HG02885 (cell line): ENCODE measurements around the gene C2.
A peak's percentile ranks its signal among the peaks of the same experiment; 100 is the strongest.

Source experiments
- ATAC-seq: cut with Tn5 transposase; IDR thresholded peaks from one replicate; pipeline ENCODE4 v1.9.1; 2021; ENCODE audit warnings: mild to moderate bottlenecking; ENCODE audit not compliant: unreplicated experiment, poor library complexity

The C2 gene

DNA sequence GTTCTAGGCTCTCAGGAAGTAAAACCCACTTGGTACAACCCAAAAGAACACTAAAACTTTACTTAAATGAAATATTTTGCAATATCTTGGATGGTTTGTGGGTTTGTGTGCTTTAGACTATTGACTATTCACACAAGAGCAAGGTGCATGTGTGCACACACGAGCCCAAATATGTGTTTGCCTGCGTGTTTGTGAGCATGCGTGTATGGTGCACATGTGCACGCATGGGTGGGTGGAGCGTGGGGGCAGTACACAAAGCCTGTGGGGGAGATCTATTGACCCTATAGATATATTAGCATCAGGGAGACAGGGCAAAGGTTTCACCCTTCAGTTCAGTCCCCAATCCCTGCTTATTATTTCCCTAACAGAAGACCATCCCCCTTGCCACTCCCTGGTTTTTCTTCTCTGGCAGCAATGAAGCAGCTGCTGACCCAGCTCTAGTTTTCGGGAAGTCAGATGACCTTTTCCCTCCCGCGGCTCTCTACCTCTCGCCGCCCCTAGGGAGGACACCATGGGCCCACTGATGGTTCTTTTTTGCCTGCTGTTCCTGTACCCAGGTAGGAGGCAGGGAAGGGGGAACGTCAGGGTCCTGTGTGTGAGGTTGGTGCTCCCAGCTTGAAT lies at the start of gene C2:
Gene C2, plus strand, starts transcription at position 476 of the 621 bp plus-strand sequence. Its CDS starts 36 bp downstream, at position 512.
- no peak for ATAC-seq

DNA sequence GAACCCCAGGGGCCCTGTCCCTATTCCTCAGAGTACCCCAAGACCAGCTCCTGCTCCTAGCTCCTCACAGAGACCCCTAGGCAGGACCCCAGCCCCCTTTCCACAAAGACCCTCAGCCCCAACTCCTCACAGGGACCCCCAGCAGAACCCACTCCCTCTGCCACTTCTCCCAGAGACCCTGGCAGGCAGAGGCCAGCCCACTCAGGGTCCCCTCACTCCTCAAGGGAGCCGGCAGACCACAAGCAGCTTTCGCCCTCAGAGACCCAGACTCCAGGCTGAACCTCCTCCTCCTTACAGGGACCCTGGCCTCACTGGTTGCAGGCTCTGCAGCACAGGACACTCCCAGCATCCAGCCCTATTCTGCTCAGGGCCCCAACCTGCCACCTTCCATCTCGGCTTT lies 49.3 kb upstream of the C2 start:
- ATAC-seq = no peak

DNA sequence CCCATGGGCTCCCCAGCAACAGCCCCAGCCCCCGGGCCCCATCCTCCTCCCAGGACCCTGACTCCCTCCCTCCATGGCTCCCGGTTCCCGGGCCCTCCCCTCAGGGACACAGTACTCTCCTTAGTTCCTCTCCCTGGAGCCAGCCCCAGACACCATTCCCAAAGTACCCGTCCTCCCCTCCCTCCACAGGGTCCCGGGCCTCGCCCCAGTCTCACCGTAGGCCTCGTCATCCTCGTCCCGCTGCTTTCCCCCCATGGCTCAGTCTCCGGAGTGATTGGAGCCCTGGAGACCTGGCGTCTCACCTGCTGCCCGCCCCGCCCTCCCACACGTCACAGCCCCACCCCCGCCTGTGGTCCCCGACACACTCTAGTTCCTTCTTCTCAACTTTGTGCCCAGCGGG lies 48.8 kb upstream of the C2 start, which contains the start of gene SLC44A4:
Gene SLC44A4, minus strand, starts transcription at position 272 of the 400 bp plus-strand sequence. Its CDS starts 17 bp downstream, at position 255.
- no peak for ATAC-seq

DNA sequence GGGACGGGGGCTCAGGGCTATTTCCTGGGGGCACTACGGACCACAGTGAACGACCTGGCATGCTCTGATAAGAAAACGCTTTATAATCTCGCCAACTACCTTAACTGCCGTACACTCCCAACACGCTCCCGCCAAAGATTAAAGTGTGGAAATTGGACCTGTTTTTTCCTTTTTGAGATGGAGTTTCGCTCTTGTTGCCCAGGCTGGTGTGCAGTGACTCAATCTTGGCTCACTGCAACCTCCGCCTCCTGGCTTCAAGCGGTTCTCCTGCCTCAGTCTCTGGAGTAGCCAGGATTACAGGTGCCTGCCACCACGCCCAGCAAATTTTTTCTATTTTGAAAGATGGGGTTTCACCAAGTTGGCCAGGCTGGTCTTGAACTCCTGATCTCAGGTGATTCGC lies 48.4 kb upstream of the C2 start:
- ATAC-seq = no peak

DNA sequence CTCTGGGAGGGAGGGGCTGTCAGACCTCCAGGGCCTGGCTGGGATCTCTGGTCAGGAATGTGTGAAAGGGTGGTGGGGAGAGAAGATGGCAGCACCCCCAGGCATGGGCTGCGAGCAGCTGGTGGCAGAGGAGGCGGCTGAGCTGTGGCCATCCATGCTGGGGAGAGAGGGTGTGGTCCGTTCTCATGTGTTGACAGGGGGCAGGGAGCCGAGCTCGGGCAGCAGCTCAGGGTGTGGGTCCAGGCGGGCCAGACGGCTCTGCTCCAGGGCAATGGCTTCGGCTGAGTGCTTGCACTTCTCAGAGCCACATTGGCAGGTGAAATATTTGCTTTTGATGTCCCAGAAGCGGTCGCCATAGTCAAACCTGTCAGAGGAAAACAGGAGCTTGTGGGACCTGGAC lies 47.6 kb upstream of the C2 start:
- no peak for ATAC-seq

DNA sequence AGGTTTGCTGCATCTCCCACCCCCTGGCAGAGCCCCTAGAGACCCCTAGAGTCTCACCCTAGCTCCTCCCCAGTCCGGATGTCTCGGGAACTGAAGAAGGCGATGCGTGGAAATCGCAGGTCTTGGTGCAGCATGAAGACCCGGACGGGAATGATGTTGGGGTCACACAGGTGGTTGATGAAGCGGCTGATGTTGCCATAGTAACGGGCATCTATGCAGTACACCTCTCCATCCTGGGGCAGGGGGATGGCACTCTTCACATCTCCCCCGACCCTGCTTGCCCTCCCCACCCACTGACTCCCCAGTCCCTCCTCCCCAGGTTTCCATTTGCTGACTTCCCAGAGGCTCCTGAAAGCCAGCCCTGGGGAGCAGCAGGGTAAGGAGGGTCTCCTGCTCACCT lies 46.9 kb upstream of the C2 start:
- no peak for ATAC-seq

DNA sequence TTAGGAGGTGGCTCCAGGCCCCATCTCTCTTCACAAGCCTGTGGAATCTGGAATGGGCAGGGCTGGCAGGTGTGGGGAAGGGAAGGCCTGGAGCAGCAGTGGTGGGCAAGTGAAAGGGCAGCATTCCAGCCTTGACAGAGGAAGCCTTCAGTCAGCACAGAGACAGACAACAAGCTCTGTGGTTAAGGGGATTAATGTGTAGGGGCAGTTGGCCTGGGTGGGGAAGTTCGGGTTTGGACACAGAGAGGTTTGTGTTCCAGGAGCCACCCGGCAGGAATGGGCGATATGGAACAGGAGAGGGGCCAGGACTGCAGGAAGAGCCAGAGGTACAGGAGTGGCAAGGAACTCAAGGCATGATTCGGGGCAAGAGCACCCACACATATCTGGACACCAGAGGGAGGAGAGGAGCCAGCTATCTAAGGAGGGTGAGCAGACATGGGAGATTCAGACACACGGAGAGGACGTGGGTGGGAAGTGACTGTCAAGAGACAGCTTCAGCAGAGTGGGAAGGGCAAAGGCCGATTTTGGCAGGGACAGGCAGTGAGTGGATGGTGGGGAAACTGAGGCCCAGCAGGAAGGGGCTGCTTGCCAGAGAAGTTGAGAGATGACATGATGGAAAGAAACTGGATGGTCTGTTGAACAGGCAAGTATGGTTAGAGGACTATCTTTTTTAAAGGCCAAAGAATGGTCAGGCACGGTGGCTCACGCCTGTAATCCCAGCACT lies 46.2 kb upstream of the C2 start:
- ATAC-seq = no peak

DNA sequence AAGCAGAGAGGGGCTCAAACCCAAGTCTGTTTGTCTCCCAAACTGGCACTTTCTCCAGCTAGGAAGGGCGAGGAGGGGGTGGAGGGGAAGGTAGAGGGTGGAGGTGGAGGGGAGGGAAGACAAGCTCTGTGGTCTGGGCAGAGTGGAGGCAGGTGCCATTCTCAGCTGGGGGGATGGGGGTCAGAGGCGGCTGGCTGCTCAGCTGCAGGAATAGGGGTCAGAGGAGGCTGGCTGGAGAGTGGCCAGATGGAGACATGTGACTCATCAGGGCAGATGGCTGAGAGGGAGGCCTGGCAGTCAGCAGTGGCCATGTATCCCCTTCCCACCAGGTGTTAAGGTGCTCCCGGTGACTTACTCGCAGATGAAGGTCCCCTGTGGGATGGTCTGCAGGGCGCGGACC lies 45.2 kb upstream of the C2 start:
- ATAC-seq = no peak

DNA sequence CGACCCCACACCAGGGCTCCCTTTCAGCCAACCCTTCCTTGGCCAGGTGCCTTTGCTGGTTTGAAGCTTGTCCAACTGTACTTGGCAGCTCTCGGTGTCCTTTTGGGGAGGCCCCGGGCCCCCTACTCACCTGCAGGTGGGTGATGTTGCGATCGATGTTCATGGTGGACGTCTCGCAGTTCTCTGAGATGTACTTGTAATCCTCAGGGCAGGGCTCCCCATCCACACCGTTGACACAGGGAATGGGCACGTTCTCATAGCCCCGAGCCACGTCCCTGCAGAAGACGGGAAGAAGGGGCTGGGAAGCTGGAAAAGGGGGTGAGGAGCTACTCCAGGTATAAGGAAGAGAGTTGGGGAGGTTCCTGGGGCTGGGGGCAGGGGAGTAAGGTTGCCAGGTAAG lies 43.8 kb upstream of the C2 start:
- ATAC-seq = no peak

DNA sequence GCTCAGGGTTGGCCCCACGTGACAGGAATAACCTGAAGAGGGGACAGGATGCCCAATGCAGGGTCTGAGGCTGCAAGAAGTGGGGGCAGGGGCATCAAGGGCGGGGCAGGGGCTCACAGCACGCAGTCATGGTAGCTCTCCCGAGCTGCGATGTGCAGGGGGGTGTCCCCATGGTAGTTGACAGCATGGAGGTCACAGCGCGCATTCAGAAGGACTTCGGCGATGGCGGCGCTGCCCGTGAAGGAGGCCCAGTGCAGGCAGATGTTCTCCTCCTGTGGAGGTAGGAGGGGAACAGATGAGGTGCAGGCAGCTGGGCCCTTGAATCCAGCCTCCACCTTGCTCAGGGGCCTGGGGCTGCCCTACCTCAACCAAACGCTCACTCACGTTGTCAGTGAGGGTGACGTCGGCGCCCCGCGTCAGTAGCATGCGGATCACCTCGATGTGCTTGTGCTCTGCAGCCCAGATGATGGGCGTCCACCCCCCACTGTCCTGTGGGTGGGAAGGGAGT lies 42.9 kb upstream of the C2 start:
- no peak for ATAC-seq

DNA sequence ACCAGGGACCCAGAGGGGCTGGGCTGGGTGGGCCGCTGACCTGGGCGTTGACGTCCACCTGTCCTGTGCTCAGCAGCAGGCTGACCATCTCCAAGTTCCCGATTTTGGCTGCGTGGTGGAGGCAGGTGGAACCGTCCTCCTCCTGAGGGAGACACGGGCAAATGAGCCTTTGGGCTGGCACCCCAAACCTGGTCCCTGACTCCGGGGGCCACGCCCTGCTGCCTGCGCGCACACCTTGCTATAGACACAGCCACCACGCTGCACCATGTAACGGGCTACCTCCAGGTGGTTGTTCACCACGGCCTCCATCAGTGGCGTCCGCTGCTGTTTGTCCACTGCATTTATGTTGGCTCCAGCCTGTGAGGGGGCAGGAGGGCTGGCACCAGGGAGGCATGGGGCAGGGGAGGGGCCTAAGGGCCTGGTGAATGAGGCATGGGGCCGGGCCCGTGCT lies 41.0 kb upstream of the C2 start:
- ATAC-seq = no peak

DNA sequence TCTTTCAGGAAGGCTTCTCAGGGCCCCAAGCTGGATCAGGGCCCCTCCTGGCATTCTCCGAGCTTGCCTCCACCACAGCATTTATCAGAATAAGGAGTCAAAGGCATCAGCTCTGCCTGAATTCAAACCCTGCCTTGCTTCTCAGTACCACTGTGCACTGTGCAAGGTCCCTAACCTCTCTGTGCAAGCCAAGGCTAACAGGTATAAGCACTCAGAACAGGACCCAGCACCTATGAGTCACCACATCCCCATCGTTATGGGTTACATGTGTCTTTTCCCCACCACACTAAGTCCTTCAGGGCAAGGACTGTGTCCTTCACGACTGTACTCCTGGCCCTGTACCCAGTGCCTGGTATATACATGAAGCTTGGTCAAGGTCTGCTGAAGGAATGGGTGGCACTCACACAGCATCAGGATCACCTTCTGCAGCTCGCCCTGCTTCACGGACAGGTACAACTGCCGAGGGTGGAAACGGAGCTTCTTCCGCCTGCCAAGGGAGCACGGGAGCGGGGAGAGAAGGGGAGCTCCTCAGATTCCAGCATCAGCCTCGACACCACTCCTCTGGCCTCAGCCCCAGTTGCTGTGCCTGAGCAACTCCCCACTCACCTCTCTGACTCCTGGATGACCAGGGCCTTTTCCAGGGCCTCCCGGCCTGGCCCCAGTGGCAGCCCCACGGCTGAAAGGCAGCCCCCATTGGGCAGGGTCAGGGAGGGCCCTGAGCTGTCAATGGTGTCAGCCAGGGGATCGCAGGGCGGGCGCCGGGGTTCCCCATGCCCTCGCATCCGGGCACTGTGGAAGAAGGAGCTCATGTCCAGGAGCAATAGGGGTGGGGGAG lies 40.1 kb upstream of the C2 start:
- no peak for ATAC-seq

DNA sequence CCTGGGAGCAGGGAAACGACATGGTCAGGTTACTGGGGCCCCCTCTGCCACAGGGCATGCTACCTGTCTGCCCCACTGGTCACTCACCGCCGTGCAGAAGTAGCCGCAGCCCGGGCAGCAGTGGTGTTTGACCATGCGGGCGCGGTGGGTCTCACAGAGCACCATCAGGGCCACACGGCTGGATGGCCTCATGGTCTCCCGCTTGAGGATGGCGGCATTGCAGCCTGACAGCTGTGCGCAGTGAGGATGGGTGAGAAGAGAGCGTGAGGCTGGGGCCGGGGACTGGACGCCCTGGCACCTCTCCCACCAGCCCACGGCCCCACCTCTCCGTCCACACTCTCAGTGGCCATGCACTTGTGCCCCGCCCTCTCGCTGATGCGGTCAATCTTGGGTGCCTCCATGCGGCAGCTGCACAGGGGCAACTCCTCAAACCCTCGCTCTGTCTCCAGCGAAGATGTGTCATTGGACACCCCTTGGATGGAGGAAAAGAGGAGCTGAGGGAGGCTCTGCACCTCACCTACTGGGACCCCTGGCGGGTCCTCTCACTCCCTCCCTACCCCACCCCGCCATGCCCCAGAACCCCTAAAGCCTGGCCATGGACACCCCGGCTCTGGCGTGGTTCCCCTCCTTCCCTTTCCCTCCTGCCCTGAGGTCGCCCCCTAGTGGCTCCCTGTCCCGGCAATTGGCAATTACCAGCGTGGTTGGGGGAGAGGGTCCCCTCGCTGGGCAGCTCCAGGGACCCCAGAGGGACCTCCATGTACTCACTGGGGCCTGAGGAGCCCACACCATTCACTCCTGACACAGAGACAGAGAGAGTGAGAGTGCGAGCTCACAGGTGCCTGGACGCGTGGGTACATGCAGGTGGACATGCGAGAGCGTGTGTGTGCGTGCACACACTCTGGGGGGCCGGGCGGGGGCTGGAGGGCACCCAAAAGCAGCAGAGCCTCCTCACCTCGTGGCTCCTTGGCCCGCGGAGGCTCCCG lies 39.0 kb upstream of the C2 start:
- ATAC-seq = no peak

DNA sequence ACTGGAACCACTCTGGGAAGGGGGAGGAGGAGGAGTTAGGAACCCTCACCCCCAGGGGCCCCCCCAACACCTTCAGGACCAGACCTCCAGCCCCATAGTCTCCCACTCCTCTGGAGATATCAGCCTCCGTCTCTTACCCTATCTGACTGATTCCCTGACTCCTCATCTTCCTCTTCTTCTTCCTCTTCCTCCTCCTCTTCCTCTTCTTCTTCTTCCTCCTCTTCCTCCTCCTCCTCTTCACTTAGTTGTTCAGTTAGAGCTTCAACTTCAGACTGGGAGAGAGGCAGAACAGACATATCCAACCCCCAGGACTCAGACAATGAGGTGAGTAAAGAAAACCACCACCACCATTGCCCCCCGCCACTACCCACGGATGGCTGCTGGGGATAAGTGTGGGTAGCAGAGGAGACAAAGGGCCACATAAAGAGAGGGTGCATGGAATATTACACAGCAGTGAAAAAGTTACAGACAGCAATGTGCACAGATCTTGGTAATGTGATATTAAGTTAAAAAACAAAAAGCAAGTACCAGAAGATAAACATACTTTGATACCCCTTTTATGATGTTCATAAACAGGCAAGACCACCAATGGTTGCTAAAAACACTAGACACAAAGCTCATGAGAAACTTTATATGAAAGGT lies 38.1 kb upstream of the C2 start:
- ATAC-seq = no peak

DNA sequence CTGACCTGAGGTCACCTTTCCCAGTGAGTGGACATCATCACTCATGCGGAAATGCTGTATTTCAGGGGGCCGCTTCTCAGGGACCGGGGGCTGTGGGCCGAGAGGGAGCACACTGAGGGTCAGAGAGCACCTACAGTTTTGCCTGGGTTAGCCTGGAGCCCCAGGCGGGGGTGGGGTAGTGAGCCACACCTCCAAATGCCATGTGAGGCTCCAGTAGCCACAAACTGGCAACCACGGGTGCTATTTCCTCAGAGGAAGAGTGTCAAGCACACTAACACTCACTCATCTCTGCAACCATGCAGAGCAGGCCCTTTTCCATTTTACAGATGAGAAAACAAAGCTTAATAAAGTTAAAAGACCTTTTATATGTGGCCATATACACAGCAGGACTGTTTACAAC lies 34.7 kb upstream of the C2 start:
- ATAC-seq = no peak

DNA sequence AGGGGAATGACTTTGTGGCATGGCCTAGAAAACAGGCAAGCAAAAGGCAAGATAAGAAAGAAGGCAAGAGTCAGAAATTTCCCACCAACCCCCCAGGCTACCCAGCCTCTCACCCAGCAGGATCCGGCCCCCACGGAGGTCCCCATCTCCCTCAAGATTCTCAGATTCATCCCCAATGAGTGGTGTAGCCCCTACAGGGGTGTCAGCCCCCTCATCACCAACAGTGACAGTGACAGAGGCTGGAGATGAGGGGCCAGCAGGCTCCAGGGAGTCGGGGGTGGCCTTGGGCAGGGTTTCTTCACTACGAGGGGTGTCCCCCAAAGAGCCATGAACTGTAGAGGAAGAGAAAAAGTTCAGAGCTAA lies 31.0 kb upstream of the C2 start:
- ATAC-seq = no peak

DNA sequence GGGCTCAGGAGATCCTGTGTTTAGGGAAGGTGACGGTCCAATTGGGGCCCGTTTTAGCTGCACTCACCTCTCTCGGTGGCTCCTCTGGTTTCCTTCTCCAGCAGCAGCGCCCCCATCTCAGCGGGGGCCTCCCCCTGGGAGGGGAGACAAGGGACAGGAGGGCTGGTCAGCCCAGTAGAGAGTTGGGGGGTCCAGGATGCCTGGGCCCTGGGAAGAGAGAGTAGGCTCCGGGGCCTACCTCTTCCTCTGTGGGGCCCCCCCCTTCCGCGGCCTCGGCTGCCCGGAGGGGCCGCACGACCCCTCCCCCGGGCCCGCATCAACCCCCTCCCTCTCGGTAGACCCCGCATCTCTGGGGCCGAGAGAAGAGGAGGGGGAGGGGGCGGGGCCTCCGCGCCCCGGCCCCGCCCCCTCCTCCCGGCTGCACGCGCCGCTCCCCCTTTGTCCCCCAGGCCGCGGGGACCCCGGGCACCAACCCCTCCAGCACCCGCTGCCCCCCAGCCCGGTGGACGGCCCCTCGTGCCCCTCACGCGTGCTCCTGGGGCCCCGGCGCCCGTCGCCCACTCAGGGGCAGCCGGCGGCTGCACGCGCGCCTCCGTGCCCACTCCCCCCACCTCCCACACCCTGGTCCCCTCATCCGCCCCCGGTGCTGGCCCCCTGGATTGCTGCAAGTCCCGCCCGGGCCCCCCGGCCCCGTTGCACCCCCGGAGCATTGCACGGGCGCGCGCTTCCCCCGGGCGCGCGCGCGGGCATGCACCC lies 30.5 kb upstream of the C2 start:
- no peak for ATAC-seq

DNA sequence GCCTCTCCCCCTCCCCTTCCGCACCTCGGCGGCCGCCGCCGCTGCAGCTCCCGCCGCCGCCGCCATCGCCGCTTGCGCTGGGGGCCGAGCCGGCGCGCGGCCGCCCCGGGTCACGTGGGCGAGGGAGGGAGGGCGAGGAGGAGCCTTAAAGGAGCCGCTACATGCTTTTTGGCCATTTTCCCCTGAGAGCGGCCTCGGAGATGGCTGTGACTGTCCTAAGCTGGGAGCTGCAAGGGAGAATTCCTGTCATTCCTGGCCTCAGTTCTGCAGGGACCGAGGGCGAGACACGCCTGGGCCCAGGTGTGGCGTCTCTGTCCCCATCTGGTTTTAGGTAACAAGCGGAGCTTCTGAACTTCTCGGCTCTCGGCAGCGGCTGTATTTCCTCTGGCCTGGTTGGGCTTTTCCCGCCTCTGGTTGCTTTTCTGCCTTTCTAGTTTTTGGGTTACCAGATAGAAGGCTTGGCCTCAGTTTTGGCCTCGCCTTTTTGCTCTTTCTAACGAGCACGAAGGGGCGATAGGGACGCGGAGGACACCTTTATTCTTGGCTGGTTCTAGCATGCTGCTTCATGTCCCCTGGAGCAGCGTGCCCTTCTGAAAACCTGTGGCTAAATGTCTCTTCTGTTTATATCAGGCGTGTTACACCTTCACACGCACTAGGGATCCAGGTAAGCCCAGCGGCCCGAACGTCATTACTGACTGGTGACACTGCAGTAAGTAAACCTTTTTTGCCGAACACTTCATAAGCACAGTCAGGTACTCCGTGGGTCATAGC lies 29.7 kb upstream of the C2 start, which contains the start of gene EHMT2:
Gene EHMT2, minus strand, starts transcription at position 87 of the 771 bp plus-strand sequence. Its CDS starts 21 bp downstream, at position 66.
- peak; percentile 57 for ATAC-seq
